HG03442 (cell line): ENCODE data around the gene ECT2.
"Not testable (repeated sequence)": the region's sequence is repeated elsewhere in the genome, so short reads cannot be mapped to it uniquely, and the experiment has no call there.

ENCODE experiments used
- ATAC-seq: cut with Tn5 transposase; IDR thresholded peaks from one replicate; pipeline ENCODE4 v1.9.1; 2021; ENCODE audit warnings: mild to moderate bottlenecking, moderate library complexity; ENCODE audit not compliant: unreplicated experiment

ECT2 gene

DNA sequence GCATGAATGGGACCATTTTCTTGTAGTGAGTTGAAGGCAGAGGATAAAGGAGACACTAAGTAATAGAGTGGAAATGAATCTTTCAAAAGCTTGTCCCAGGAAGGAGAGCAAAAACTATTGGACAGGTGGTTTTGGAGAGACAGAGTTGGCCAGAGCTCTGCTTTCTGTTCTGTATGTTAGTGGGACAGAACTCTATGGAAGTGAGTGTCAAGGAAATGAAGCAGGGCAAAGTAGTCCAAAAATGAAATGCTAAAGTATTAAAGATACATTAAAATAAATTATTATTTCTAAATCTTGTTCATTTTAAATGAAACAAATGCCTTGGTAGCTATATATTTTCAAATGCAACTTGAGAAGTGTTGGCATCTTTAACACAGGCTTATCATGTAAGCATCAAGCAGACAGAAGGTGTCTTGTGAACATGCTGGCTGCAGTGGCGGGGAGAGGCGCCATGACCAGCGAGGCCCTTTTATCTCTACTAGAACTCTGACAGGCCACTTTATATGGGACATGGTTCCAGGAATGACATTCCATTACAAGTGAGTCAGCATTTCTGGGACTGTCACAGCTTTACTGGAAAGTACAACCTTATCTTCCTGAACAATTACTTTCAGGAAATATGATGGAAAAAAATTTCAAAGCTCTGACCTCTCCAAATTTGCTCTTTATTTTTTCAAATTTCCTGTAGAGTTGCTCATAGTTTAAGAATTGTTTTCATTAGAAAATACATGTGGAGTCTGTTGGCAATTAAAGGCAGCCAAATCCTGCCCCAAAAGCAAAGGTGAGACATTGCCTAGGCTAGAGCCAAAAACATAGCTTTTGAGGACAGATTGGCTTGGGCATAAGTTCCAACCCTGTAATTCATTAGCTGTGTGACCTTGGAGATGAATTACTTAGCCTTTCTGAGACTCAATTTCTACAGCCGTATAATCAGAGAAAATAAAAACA lies 106.5 kb downstream of the ECT2 start:
- ATAC-seq: no peak

GRCh38 chr3:172859041-172859440 lies 108.5 kb downstream of the ECT2 start:
- ATAC-seq: no peak

DNA sequence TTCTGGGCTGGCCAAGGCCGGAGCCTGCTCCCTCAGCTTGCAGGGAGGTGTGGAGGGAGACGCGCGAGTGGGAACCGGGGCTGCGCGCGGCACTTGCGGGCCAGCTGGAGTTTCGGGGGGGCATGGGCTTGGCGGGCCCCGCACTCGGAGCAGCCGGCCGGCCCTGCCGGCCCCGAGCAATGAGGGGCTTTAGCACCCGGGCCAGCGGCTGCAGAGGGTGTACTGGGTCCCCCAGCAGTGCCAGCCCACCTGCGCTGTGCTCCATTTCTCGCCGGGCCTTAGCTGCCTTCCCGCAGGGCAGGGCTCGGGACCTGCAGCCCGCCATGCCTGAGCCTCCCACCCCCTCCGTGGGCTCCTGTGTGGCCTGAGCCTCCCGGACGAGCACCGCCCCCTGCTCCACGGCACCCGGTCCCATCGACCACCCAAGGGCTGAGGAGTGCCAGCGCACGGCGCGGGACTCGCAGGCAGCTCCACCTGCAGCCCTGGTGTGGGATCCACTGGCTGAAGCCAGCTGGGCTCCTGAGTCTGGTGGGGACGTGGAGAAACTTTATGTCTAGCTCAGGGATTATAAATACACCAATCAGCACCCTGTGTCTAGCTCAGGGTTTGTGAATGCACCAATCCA lies 116.3 kb downstream of the ECT2 start:
- not testable (repeated sequence) for ATAC-seq

DNA sequence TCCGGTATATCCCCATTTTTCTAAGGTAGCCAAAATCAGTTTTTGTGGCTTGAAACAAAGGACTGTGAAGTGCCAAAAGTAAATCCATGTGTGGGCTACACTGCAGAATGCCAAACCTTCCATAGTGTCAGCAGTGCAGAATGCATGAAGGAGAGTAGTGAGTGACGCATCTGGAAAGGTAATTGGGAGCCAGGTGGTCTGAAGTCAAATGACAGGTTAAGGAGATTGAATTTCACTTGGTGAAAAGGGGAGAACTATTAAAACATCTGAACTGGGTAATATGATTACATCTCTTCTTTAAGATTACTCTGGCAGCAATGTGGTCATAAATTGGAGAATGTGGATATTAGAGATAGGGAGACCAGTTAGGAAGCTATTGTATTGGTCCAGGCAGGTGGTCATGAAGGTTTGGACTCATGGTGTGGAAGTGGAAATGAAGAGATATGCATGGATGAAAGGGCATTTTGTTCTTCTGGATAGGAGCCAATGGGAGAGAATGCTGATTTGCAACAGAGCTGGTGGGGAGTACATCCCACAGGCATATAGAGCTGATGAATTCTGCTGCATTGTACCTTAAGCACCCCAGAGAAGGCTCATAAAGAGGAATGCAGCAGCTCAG lies 118.2 kb downstream of the ECT2 start:
- no peak for ATAC-seq

DNA sequence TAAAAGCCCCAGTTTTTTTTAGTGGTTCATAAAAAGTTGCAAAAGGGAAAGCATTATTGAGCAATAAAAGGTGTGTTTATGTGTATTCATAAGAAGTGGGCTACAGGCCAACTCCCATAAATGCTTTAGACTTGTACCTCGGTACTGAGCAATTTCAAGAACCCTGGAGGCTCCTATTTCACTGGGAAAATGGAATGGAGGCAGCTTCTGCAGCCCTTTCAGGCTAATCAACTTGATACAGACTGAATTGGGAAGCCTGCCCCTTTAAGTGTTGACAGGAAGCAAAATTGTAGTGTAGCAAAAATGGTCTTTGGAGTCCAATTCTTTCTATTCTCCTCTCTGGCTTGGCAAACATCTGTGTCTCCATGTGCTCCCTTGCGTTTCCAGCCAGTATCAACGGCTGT lies 118.8 kb downstream of the ECT2 start:
- ATAC-seq: no peak

- ATAC-seq: no peak
These were observed 119.4 kb downstream of the ECT2 start for GRCh38 chr3:172869784-172870518.
